Measurements from ENCODE around the gene YBX3.

The YBX3 gene

GRCh38 chr12:10668526-10668925 lies 54.6 kb downstream of the YBX3 start:
- DNase-seq = no peak

DNA sequence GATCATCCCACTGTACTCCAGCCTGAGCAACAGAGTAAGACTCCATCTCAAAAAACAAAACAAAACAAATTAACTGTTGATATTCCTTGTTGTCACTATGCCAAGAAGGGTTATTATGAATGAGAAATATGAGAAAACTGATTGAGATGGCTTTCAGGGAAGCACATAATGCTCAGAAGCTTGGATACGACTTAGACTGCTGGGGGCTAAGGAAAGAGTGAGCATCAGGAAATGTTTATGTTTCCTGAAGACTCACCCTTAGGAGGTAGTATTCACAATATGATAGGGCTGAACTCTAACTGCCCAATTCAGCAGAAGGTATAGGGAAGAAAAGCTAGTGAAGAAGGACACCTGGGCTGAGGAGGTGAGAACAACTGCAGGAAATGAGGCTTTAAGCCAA lies 55.5 kb downstream of the YBX3 start:
- no peak for DNase-seq

DNA sequence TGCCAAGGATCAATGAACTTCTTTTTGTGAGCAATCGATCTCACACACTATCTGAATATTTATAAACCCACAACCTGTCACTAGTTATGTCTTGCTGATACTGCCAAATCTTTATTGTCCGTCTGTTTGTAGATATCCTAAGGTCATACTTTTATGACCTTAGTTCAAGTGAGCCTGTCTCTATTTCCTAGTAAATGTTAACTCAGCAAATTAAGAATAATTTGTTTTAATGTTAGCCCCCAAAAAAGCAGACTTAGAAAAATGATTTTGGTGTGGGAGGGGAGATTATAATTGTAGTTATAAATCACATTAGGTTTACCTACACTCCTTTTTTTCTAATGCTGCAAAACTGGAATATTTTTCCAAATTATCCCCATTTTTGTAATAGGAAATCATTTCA lies 58.6 kb downstream of the YBX3 start:
- no peak for DNase-seq

- DNase-seq = no peak
Observed at GRCh38 chr12:10663869-10664268, 59.3 kb downstream of the YBX3 start.

DNA sequence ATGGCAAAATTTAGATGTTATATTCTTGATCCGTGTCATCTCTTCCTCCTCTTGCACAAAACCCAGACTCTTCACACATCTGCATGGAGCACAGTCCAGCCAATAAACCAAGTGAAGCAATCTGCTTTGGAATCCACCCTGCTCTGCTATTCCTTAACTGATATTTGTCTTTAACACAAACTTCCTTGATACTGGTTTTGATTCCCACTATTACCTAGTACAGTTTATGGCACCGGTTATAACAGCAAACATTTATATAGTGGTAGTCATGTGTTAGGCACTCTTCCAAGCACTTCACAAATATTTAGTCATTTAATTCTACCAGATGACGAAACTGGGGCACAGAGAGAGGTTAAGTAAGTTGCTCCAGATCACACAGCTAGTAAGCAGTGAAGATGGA lies 61.8 kb downstream of the YBX3 start:
- DNase-seq = no peak

DNA sequence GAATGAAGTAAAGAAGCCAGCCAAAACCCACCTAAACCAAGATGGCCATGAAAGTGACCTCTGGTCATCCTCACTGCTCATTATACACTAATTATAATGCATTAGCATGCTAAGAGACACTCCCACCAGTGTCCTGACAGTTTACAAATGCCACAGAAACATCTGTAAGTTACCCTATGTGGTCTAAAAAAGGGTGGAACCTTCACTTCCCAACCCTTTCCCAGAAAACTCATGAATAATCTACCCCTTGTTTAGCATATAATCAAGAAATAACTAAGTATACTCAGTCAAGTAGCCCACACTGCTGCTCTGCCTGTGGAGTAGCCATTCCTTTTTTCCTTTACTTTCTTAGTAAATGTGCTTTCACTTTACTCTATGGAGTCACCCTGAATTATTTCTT lies 69.1 kb downstream of the YBX3 start:
- DNase-seq = no peak

DNA sequence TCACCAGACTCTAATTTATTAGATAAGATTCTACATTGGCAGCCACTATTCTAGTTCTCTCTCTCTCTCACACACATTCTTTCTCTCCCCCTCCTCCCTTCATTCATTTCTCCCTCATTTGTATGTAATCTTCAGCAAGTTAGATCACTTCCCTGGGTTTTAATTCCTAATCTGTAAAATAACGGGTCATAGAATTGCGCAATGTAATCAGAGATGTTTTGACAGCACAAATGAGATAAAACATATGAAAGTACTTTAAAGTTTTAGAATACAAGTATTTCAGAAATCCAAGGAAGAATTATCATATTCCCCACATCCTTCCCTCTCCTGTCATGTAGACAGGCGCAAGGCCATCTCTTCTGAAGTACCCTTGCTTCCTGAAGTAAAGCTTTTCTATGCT lies 70.9 kb downstream of the YBX3 start:
- no peak for DNase-seq

Data from T1000 (cell line).